ENCODE data around the gene WFDC10B. TPM values are rescaled to one million over a fixed set of nuclear protein-coding genes. Genes with fewer than 3 reads are reported as not detected.

The WFDC10B gene
- total and polyA plus RNA-seq, 4 donors, result not detected

Small RNA genes lying within 50 kb of the gene (small RNA-seq; reads per million reads assigned to genes)
- 0.16 reads per million for gene MIR3617 (ENCODE audit: low replicate concordance)
- not detected for gene SPINT5P (ENCODE audit: low replicate concordance)

Other genes starting within 250 kb of the WFDC10B start
- gene WFDC2, start 235.3 kb downstream of the WFDC10B start, total RNA-seq, result 1 to 10 TPM; 7.0 to 8.1 TPM
- gene WFDC2, start 235.3 kb downstream of the WFDC10B start, polyA plus RNA-seq (ENCODE audit: insufficient read length in 2 of 2), result 10 to 100 TPM; 64.9 to 70.0 TPM
- gene SPINT3, start 189.4 kb downstream of the WFDC10B start, total RNA-seq, result not detected
- not detected for gene SPINT3, start 189.4 kb downstream of the WFDC10B start, polyA plus RNA-seq (ENCODE audit: insufficient read length in 2 of 2)
- gene WFDC6, start 165.5 kb downstream of the WFDC10B start, total RNA-seq, result not detected
- gene WFDC6, start 165.5 kb downstream of the WFDC10B start, polyA plus RNA-seq (ENCODE audit: insufficient read length in 2 of 2), result not detected
- under 1 TPM; 0.10 to 0.17 TPM for gene EPPIN, start 157.6 kb downstream of the WFDC10B start, total RNA-seq
- under 1 TPM; 0.36 to 0.41 TPM for gene EPPIN, start 157.6 kb downstream of the WFDC10B start, polyA plus RNA-seq (ENCODE audit: insufficient read length in 2 of 2)
- gene WFDC8, start 125.7 kb downstream of the WFDC10B start, total RNA-seq, result not detected
- gene WFDC8, start 125.7 kb downstream of the WFDC10B start, polyA plus RNA-seq (ENCODE audit: insufficient read length in 2 of 2), result under 1 TPM in 1 of 2 donors, not detected in 1; 0.30 TPM
- gene WFDC10A, start 75.3 kb downstream of the WFDC10B start, total RNA-seq, result not detected
- not detected for gene WFDC10A, start 75.3 kb downstream of the WFDC10B start, polyA plus RNA-seq (ENCODE audit: insufficient read length in 2 of 2)
- gene WFDC9, start 73.7 kb downstream of the WFDC10B start, total RNA-seq, result not detected
- not detected for gene WFDC9, start 73.7 kb downstream of the WFDC10B start, polyA plus RNA-seq (ENCODE audit: insufficient read length in 2 of 2)
- gene WFDC11, start 34.8 kb downstream of the WFDC10B start, total RNA-seq, result not detected
- gene WFDC11, start 34.8 kb downstream of the WFDC10B start, polyA plus RNA-seq (ENCODE audit: insufficient read length in 2 of 2), result not detected
- not detected for gene WFDC13, start 3.0 kb downstream of the WFDC10B start, total RNA-seq
- not detected for gene WFDC13, start 3.0 kb downstream of the WFDC10B start, polyA plus RNA-seq (ENCODE audit: insufficient read length in 2 of 2)
- not detected for gene SPINT4, start 17.3 kb upstream of the WFDC10B start, total RNA-seq
- gene SPINT4, start 17.3 kb upstream of the WFDC10B start, polyA plus RNA-seq (ENCODE audit: insufficient read length in 2 of 2), result not detected
- 1 to 10 TPM in 1 of 2 donors, under 1 TPM in 1; 0.59 to 2.8 TPM for gene WFDC3, start 86.9 kb upstream of the WFDC10B start, total RNA-seq
- gene WFDC3, start 86.9 kb upstream of the WFDC10B start, polyA plus RNA-seq (ENCODE audit: insufficient read length in 2 of 2), result 1 to 10 TPM; 2.5 to 3.0 TPM
- 10 to 100 TPM; 15.3 to 20.3 TPM for gene DNTTIP1, start 86.9 kb upstream of the WFDC10B start, total RNA-seq
- 10 to 100 TPM; 38.9 to 40.5 TPM for gene DNTTIP1, start 86.9 kb upstream of the WFDC10B start, polyA plus RNA-seq (ENCODE audit: insufficient read length in 2 of 2)
- gene UBE2C, start 107.6 kb upstream of the WFDC10B start, total RNA-seq, result 10 to 100 TPM in 1 of 2 donors, 1 to 10 TPM in 1; 7.1 to 31.7 TPM
- gene UBE2C, start 107.6 kb upstream of the WFDC10B start, polyA plus RNA-seq (ENCODE audit: insufficient read length in 2 of 2), result 10 to 100 TPM; 27.0 to 36.0 TPM
- gene TNNC2, start 122.3 kb upstream of the WFDC10B start, total RNA-seq, result 1 to 10 TPM; 1.1 to 2.4 TPM
- 1 to 10 TPM; 3.2 to 8.8 TPM for gene TNNC2, start 122.3 kb upstream of the WFDC10B start, polyA plus RNA-seq (ENCODE audit: insufficient read length in 2 of 2)
- 10 to 100 TPM; 23.8 to 40.4 TPM for gene SNX21, start 128.8 kb upstream of the WFDC10B start, total RNA-seq
- gene SNX21, start 128.8 kb upstream of the WFDC10B start, polyA plus RNA-seq (ENCODE audit: insufficient read length in 2 of 2), result 10 to 100 TPM; 35.8 to 40.7 TPM
- gene ACOT8, start 152.4 kb upstream of the WFDC10B start, total RNA-seq, result 10 to 100 TPM; 27.8 to 37.9 TPM
- gene ACOT8, start 152.4 kb upstream of the WFDC10B start, polyA plus RNA-seq (ENCODE audit: insufficient read length in 2 of 2), result 10 to 100 TPM; 38.7 to 46.3 TPM
- gene ZSWIM3, start 152.6 kb upstream of the WFDC10B start, total RNA-seq, result 1 to 10 TPM; 8.8 to 9.3 TPM
- gene ZSWIM3, start 152.6 kb upstream of the WFDC10B start, polyA plus RNA-seq (ENCODE audit: insufficient read length in 2 of 2), result 1 to 10 TPM; 6.1 to 7.2 TPM
- 10 to 100 TPM in 1 of 2 donors, 1 to 10 TPM in 1; 5.5 to 12.0 TPM for gene ZSWIM1, start 176.2 kb upstream of the WFDC10B start, total RNA-seq
- gene ZSWIM1, start 176.2 kb upstream of the WFDC10B start, polyA plus RNA-seq (ENCODE audit: insufficient read length in 2 of 2), result 10 to 100 TPM; 15.9 to 18.3 TPM
- 1 to 10 TPM; 1.3 to 3.0 TPM for gene SPATA25, start 182.6 kb upstream of the WFDC10B start, total RNA-seq
- gene SPATA25, start 182.6 kb upstream of the WFDC10B start, polyA plus RNA-seq (ENCODE audit: insufficient read length in 2 of 2), result 1 to 10 TPM; 2.6 to 5.6 TPM
- 1 to 10 TPM; 2.4 to 6.3 TPM for gene NEURL2, start 186.2 kb upstream of the WFDC10B start, total RNA-seq
- gene NEURL2, start 186.2 kb upstream of the WFDC10B start, polyA plus RNA-seq (ENCODE audit: insufficient read length in 2 of 2), result 1 to 10 TPM; 3.6 to 7.0 TPM
- 10 to 100 TPM; 29.4 to 58.4 TPM for gene CTSA, start 186.3 kb upstream of the WFDC10B start, total RNA-seq
- 100 to 1,000 TPM in 1 of 2 donors, 10 to 100 TPM in 1; 75.7 to 102 TPM for gene CTSA, start 186.3 kb upstream of the WFDC10B start, polyA plus RNA-seq (ENCODE audit: insufficient read length in 2 of 2)
- gene PLTP, start 207.1 kb upstream of the WFDC10B start, total RNA-seq, result 100 to 1,000 TPM in 1 of 2 donors, 10 to 100 TPM in 1; 73.7 to 471 TPM
- gene PLTP, start 207.1 kb upstream of the WFDC10B start, polyA plus RNA-seq (ENCODE audit: insufficient read length in 2 of 2), result 100 to 1,000 TPM; 222 to 234 TPM
- gene PCIF1, start 229.7 kb upstream of the WFDC10B start, total RNA-seq, result 10 to 100 TPM; 13.0 to 15.9 TPM
- 10 to 100 TPM; 46.0 to 49.9 TPM for gene PCIF1, start 229.7 kb upstream of the WFDC10B start, polyA plus RNA-seq (ENCODE audit: insufficient read length in 2 of 2)